Stimulated activated naive CD8-positive, alpha-beta T cell treated with anti-CD3 and anti-CD28 coated beads, Interleukin-15, Interleukin-2, amounts not matched to agents 100 ng/mL and 50 ng/mL, for 24 hours (primary cell): ENCODE data around the gene SNPH.

Experiments used
- H3K27ac Mint-ChIP-seq: one replicate; pipeline ENCODE4 v1.8.0; 2021; ENCODE audit warnings: mild to moderate bottlenecking, mixed read lengths
- H3K27me3 Mint-ChIP-seq: one replicate; pipeline ENCODE4 v1.8.0; 2021; ENCODE audit warnings: mixed read lengths
- H3K36me3 Mint-ChIP-seq: one replicate; pipeline ENCODE4 v1.8.0; 2021; ENCODE audit warnings: low read depth, mixed read lengths
- H3K4me1 Mint-ChIP-seq: one replicate; pipeline ENCODE4 v1.8.0; 2021; ENCODE audit warnings: low read depth, mixed read lengths
- H3K4me3 Mint-ChIP-seq: one replicate; pipeline ENCODE4 v1.8.0; 2021; ENCODE audit warnings: mild to moderate bottlenecking, mixed read lengths
- H3K9me3 Mint-ChIP-seq: one replicate; pipeline ENCODE4 v1.8.0; 2021; ENCODE audit warnings: mixed read lengths

SNPH gene

DNA sequence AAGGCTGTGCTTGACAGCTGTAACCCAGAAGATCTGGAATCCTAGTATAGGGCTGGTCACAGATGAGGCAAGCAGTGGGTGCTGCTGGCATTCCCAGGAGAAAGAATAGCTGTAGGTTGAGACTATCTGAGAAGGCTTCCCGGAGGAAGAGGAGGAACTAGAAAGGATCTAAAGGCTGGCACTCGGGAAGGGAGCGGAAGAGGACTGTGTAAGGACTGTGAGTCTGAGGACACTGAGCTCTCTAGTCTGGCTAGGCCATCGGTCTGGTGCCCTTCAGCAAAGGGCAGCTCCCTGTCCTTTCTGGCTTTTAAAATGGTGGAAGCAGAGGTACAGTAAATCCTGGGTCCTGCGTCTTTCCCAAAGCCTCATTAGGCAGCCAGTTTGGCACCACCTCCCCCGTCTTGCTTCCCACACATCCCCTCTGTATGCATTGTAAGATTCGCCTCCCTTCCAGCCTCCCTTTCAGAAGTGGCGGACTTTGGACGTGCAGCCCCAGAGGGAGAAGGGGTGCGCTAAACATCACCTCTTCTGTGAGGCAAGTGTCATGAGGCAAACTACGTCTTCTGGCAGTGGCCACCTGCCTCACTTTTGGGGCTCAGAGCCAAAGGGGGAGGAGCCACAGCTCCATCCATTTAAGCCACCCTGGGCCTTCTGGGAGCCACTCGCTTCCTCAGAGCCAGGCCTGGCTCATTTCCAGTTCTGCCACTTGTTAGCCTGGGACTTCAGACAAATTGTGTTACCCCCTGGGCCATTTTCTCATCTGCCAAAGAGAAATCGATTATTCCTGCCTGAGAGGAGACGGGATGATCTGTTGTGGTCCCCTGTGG is 8.6 kb downstream of the SNPH start:
- Mint-ChIP-seq H3K36me3 (no peaks in the 10 kb centered on the region), H3K27me3 (no peaks in the 10 kb centered on the region), H3K4me1 (peaks cover 17% of the 10 kb centered on the region), H3K9me3 (no peaks in the 10 kb centered on the region), H3K4me3 (no peak overlapping the region), H3K27ac (no peak overlapping the region)

DNA sequence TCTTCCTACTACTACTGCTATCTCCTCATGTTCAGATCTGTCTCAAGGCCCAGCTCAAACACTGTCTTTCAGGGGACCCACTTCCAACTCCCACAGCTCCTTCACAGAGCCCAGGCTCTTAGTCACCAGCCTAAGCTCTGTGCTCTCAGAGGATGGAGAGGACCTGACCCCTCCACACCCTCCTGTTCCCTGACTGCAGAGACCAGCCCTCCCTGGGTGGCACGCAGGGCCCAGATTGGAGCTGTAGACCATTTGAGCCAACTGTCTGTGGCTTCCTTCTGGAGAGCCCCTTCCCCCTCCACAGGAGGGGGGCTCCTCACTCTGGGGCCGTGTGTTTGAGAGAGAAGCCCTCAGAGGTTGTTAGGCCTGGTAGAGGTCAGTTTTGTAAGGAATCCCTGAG is 9.8 kb downstream of the SNPH start:
- H3K36me3 Mint-ChIP-seq = no peaks in the 10 kb centered on the region
- H3K4me3 Mint-ChIP-seq = no peak overlapping the region

DNA sequence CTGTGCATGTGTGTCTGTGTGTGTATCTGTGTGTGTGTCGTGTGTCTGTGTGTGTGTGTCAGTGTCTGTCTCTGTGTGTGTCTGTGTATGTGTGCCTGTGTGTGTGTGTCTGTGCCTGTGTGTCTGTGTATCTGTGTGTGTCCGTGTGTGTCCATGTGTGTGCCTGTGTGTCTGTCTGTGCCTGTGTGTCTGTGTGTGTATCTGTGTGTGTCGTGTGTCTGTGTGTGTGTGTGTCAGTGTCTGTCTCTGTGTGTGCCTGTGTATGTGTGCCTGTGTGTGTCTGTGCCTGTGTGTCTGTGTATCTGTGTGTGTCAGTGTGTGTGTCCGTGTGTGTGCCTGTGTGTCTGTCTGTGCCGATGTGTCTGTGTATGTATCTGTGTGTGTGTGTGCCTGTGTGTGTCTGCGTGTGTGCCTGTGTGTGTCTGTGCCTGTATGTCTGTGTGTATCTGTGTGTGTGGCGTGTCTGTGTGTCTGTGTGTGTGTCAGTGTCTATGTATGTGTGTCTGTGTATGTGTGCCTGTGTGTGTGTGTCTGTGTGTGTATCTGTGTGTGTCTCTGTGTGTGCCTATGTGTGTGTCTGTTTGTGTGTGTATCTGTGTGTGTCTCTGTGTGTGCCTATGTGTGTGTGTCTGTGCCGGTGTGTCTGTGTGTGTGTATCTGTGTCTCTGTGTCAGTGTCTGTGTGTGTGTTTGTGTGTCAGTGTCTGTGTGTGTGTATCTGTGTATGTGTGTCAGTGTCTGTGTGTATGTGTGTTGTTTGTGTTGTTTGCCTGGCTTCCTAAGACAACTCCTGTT is 11.6 kb downstream of the SNPH start:
- H3K27me3 Mint-ChIP-seq = no peaks in the 10 kb centered on the region
- H3K27ac Mint-ChIP-seq = no peak overlapping the region
- peaks cover 18% of the 10 kb centered on the region for H3K4me1 Mint-ChIP-seq
- H3K4me3 Mint-ChIP-seq = no peak overlapping the region
- no peaks in the 10 kb centered on the region for H3K9me3 Mint-ChIP-seq
- no peaks in the 10 kb centered on the region for H3K36me3 Mint-ChIP-seq

More for the DNA sequence above, 9.8 kb downstream of the SNPH start:
- Mint-ChIP-seq H3K4me1 (peaks cover 22% of the 10 kb centered on the region), H3K27me3 (no peaks in the 10 kb centered on the region), H3K27ac (no peak overlapping the region), H3K9me3 (no peaks in the 10 kb centered on the region)

DNA sequence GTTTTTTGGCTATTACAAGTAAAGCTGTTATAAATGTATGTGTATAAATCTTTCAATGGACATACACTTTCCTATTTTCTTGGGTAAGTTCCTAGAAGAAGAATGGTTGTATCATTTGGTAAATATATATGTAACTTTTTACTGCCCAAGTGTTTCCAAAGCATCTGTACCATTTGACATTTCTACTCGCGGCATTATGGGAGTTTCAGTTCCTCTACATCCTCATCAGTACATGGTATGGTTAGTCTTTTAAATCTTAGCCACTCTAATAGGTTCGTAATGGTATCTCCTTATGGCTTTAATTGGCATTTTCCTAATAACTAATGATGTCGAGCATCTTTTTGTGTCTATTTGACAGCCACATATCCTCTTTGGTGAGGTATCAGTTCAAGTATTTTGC is 12.9 kb downstream of the SNPH start:
- Mint-ChIP-seq H3K4me3 (no peak overlapping the region), H3K36me3 (no peaks in the 10 kb centered on the region), H3K27ac (no peak overlapping the region), H3K9me3 (no peaks in the 10 kb centered on the region), H3K27me3 (no peaks in the 10 kb centered on the region), H3K4me1 (peaks cover 13% of the 10 kb centered on the region)

DNA sequence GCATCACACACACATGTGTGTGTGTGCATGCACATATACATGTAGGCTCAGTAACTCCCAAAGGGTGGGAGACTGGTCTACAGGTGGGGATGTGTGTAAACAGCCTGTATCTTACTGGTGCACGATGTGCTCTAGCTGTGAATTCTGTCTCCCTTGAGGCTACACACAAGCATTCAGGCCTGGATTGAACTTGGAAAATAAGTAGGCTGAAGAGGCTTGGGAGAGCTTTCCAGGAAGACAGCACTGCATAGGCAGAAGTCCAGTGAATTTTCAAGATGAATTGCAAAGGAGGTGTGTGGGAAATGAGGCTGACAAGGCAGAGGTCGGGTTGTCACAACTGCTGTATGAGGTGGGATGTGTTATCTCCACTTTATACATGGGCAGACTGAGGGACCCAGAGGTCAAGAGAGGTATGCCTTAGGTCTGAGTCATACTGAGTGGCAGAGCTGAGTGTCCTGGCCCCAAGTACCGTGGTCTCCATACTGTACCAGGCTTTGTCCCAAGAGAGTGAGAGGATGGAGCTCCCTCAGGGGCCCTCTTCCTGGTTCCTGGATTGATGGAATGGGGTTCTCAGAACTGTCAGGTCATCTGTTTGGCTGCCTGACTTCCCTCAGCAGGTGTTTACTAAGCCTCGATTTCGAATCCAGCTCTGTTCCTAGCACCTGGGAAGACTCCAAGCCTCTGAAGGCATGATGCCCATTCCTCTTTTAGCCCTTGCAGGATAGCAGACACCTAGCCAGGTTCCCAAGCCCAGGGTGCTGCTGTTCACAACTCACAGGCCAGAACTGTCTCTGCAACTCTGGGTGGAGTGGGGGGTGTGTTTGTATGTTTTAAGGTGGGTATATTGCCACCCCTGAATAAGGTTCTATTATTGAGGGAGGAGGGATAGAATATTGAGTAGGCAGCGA is 14.4 kb downstream of the SNPH start:
- H3K4me1 Mint-ChIP-seq = peaks cover 24% of the 10 kb centered on the region

DNA sequence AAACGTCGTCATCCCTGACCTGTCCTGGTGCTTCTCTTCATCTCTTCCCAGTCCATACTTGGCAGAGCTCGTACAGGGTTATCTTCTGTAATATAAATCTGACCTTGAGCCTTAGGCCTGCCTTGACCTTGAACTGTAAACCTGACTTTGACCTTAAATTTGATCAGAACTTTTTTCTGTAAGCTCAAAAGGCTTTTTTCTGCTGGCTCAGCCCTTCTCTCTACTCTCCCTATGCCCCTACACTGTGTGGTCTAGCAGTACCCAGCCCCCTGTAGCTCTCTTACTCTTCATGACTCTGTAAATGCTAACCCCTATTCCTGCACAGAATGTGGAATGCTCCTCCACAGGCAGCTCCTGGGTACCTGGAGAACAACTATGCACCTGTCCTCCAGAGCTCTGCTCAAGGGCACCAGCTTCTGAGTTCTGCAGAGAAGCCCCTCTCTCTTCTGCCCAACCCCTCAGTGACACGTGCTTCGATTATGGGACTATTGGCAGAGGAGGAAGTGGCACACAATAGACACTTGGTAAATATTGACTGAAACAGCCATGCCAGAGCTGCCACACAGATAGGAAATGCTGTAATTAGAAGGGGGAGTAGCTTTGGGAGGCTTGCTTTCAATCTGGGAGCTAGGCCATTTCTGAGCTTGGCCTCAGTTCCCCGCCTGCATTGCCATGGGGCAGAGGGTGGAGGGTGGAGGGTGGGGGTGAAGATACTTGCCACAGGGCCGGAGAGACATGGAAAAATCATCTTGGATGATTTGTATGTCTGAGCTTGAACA is 15.4 kb downstream of the SNPH start:
- H3K27ac Mint-ChIP-seq = peak overlapping the region; percentile 29
- no peak overlapping the region for H3K4me3 Mint-ChIP-seq
- no peaks in the 10 kb centered on the region for H3K36me3 Mint-ChIP-seq
- no peaks in the 10 kb centered on the region for H3K27me3 Mint-ChIP-seq
- peaks cover 31% of the 10 kb centered on the region for H3K4me1 Mint-ChIP-seq
- H3K9me3 Mint-ChIP-seq = no peaks in the 10 kb centered on the region

More for the DNA sequence above, 14.4 kb downstream of the SNPH start:
- Mint-ChIP-seq H3K4me3 (no peak overlapping the region), H3K9me3 (no peaks in the 10 kb centered on the region), H3K36me3 (no peaks in the 10 kb centered on the region), H3K27ac (no peak overlapping the region), H3K27me3 (no peaks in the 10 kb centered on the region)

DNA sequence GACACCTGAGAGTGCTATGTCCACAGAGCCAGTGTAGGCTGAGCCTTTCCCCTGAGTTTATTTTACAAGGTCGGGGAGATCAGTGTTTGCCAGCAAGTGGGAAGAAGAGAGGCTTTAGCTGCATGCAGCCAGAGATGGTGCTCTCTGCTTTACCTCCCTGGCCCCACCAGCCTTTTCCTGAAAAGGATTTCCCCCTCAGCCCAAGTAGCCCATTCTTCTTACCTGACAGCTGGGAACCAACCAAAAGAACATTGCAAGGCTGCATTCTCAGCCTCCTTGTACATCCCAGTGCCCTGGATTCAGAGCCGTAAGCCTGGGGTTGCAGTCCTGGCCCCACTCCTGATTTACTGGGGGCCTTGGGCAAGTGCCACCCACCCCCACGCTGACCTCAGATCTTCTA is 16.9 kb downstream of the SNPH start:
- Mint-ChIP-seq H3K27me3 (no peaks in the 10 kb centered on the region), H3K4me1 (peaks cover 43% of the 10 kb centered on the region)

DNA sequence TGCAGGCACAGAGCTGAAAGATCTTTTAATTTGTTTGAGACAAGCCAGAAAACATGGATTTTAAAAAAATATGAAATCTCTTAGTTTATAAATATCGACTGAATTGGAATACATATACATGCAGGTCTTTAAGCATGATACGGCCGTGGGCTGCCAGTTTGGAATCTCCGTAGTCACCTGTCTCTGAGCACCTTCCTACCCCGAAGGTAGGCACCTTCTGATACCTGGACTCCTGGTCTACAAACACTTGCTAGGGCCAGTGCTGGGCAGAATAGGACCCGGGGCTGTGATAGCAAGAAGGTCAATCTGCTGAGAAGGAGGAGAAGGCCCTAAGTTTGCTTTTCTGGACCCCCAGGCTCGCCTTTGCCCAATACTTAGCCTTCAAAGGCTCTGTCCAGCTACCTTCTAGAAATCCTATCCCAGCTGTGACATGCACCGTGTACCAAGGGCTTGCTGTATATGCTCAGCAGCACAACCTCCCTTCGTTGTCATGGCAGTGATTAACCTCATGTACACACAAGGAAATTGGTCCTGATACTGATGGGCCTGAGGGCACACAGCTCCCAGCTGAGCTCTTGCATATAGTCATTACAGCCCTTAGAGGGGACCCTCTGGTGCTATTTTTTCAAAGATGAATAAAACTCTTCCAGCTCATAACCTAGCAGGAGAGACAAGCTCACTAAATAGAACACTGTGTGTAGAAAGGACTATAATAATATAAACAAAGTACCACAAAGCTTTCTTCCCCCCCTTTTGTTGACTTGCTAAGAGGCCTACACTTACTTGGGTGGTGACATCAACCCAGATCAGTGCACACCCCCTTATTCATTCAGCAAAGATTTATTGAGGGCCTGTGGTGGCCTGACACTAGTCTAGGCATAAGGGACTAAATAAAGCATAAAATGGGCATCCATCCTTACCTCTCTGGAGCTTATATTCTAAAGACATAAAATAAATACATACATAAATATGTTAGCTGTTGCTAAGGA is 17.7 kb downstream of the SNPH start:
- Mint-ChIP-seq H3K27ac (no peak overlapping the region), H3K36me3 (no peaks in the 10 kb centered on the region), H3K9me3 (no peaks in the 10 kb centered on the region), H3K27me3 (no peaks in the 10 kb centered on the region), H3K4me1 (peaks cover 46% of the 10 kb centered on the region), H3K4me3 (no peak overlapping the region)

More for the DNA sequence above, 16.9 kb downstream of the SNPH start:
- Mint-ChIP-seq H3K27ac (no peak overlapping the region), H3K9me3 (no peaks in the 10 kb centered on the region), H3K36me3 (no peaks in the 10 kb centered on the region), H3K4me3 (no peak overlapping the region)

DNA sequence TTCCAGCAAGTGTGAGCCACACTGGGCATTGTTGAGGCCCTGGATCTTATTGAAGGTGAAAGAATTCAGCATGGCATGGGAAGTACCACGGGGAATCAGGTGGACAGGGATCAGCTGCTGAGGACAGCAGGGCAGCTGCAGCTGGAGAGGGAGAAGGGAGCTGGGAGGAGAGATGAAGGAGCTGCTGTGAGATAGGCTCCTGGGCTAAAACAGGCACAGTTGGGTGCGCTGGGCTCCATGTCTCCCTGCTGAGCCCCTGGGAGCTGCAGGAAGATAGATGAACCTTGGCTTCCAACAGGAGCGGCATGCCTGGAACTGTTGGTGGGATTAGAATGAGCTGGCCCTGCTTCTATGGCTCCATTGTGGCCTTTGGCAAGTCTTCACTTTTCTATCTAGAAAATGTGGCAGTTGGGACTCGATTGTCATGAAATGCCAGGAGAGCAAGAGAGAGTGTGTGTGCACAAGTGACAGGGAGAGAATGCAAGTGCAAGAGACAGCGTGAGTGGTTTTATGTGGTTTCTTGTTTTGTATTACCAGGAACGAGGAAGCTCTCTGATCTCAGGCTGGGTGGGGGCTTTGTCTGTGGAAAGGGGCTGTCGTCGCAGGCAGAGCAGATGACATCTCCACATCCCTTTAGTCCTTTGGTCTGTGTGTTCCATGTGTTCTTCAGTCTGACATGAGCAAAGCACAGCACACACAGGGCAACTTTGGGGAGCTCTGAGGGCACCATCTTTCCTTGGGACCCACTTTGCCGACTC is 20.4 kb downstream of the SNPH start:
- Mint-ChIP-seq H3K27me3 (no peaks in the 10 kb centered on the region), H3K36me3 (no peaks in the 10 kb centered on the region), H3K9me3 (no peaks in the 10 kb centered on the region), H3K4me3 (peak overlapping the region; percentile 61), H3K27ac (peak overlapping the region; percentile 56), H3K4me1 (peaks cover 50% of the 10 kb centered on the region)

DNA sequence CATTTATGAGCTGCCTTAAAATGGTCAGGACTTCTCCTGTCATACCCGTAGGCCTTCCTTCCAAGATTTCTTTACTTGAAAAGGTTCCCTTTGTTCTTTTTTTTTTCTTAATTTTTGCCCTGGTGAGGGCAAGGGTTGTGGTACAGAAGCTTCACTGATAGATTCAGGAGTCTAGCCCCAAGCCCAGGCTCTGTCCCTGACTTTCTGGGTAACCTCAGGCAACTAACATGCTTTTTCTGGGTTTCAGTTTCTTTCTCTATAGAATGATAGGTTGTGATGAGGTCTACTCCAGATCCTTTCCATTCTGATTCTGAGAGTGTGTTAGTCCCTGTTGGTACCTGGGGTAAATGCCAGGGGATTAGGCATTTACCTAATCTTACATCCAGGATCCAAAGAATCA is 21.2 kb downstream of the SNPH start:
- H3K4me3 Mint-ChIP-seq = peak overlapping the region; percentile 61
- H3K4me1 Mint-ChIP-seq = peaks cover 56% of the 10 kb centered on the region
- no peaks in the 10 kb centered on the region for H3K9me3 Mint-ChIP-seq
- H3K27ac Mint-ChIP-seq = peak overlapping the region; percentile 81
- no peaks in the 10 kb centered on the region for H3K27me3 Mint-ChIP-seq
- H3K36me3 Mint-ChIP-seq = no peaks in the 10 kb centered on the region

DNA sequence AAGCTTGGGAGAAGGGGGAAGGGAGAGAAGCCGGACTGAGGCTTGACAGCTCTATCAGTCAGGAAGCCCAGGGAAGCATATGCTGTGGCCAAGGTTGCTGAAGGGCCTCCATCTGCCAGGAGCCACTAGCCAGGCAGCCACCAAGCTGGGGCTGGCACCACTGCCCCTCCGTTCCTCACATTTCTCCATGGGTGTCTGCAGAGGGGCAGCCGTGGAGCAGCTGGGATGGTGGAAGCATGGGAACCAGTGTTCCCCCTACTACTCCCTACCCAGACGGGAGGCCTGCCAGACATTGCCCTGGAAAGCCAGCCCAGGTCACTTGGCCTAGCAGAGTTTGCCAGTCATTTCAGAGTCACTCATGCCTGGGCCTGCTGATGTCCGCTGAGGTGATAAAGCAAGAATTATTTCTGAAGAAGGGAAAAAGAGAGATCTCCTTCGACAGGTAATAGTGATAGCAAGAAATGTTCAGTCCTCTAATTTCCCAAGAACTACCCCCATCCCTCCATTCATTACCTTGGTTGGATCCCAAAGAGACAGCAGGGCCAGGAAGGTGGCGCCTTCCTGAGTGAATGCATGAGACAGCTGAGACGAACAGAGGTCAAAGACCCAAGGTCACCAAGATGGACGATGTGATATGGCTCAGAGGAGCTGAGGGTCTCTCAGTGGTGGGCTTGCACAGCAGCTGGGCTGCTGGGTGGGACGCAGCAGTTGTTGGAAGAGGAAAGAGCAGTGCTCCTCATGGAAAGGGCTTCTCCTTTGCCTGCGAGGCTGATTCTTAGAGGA is 21.9 kb downstream of the SNPH start:
- Mint-ChIP-seq H3K36me3 (no peaks in the 10 kb centered on the region), H3K27ac (no peak overlapping the region), H3K4me1 (peaks cover 60% of the 10 kb centered on the region), H3K9me3 (no peaks in the 10 kb centered on the region), H3K27me3 (no peaks in the 10 kb centered on the region), H3K4me3 (no peak overlapping the region)

DNA sequence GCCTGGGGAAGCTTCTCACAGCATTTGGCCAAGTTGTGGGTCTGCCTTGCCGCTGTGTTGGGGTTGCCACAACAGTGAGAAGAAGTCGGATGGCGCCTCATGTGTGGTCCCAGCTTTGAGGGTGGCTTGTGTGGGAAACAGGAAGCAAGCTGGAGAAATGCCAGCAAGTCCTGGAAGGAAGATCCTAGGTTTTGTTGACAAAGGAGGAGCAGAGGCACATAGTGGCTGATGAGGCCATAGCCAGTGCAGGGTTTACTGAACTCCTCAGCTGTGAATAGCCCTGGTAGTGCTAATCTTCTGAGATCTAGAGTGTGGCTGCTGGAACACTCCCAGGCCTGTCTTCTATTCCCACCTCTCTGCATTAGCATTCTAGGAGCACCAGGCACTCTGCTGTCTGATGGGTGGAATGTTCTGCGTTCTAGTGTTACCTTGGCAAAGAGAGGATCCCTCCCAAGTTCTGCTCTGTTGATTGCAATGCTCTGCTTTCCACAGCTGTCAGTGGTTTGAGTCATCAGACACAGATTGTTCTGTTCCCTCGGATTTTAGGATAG is 25.2 kb downstream of the SNPH start:
- Mint-ChIP-seq H3K27me3 (no peaks in the 10 kb centered on the region), H3K27ac (no peak overlapping the region), H3K36me3 (no peaks in the 10 kb centered on the region), H3K4me3 (no peak overlapping the region), H3K9me3 (no peaks in the 10 kb centered on the region), H3K4me1 (peaks cover 47% of the 10 kb centered on the region)
